ENCODE data around the gene SPOCK2. TPM values are rescaled to one million over a fixed set of nuclear protein-coding genes. Genes with fewer than 3 reads are reported as not detected.

SPOCK2 gene
- total and polyA plus RNA-seq, 9 donors = 1.4 to 77.7 (median 8.7) TPM

GRCh38 chr10:72048450-72049124 is 39.8 kb downstream of the SPOCK2 start:
- Histone ChIP-seq H3K4me1 (ENCODE audit: insufficient read depth) (peaks cover 5% of the 10 kb centered on the region), H3K27ac (no peak overlapping the region), H3K9me3 (no peaks in the 10 kb centered on the region), H3K4me3 (no peak overlapping the region), H3K27me3 (no peaks in the 10 kb centered on the region), H3K36me3 (no peaks in the 10 kb centered on the region)
- WGBS, 3 donors = 26 to 29% (median 28%) methylated on average over 12 of the region's 12 CpGs
- peak; percentile 90 to 97 (median 96) for DNase-seq
- peak; percentile 96 to 100 (median 100) for TF ChIP-seq CTCF (IDR thresholded peaks at IDR 0.05)
- TF ChIP-seq EP300 (IDR thresholded peaks at IDR 0.05) = no peak
- peak; percentile 33 for TF ChIP-seq POLR2A (IDR thresholded peaks at IDR 0.05)
- intact Hi-C loops (cut with DNase I) = loop anchor here (5.0 kb wide), 1 partner anchor 289 kb away; no protein-coding TSS in a partner anchor

DNA sequence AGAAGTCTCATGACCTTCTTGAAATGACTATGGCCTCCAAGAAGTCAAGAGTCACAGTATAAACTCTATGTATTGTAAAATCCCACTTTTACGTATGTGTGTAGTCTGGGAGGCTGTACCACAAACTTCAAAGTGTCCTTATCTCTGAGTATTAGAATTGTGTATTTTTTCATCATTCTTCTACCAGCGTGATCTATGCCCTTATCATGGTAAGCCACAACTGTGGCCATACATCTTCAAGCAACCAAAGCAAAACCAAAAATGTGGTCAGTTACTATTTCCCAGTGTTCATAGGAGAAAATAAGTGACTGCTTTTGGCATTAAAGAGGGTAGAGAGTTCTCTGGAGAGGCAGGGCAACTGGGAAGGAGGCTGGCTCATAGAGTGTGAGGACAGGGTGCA is 42.8 kb downstream of the SPOCK2 start:
- no peaks in the 10 kb centered on the region for H3K27me3 ChIP-seq
- intact Hi-C loops (cut with DNase I) = loop anchor here (2.0 to 5.0 kb wide), 2 partner anchors 89 to 292 kb away; no protein-coding TSS in a partner anchor
- H3K36me3 ChIP-seq = no peaks in the 10 kb centered on the region
- no peak overlapping the region for H3K4me3 ChIP-seq
- H3K27ac ChIP-seq = no peak overlapping the region
- peaks cover 2% of the 10 kb centered on the region for H3K4me1 ChIP-seq (ENCODE audit: insufficient read depth)
- no peak for DNase-seq
- no peaks in the 10 kb centered on the region for H3K9me3 ChIP-seq
- TF ChIP-seq POLR2A (IDR thresholded peaks at IDR 0.05) = no peak
- no peak for TF ChIP-seq EP300 (IDR thresholded peaks at IDR 0.05)
- no peak for TF ChIP-seq CTCF (IDR thresholded peaks at IDR 0.05)
- WGBS, 3 donors = 77 to 82% (median 82%) methylated on average over 2 of the region's 2 CpGs

- peak overlapping the region; percentile 24 to 55 for H3K27ac ChIP-seq
- H3K36me3 ChIP-seq = no peaks in the 10 kb centered on the region
- TF ChIP-seq EP300 (IDR thresholded peaks at IDR 0.05) (no peak), POLR2A (IDR thresholded peaks at IDR 0.05) (no peak), CTCF (IDR thresholded peaks at IDR 0.05) (peak in 2 of 3 donors; percentile 31 to 61)
- no peak overlapping the region for H3K4me3 ChIP-seq
- intact Hi-C loops (cut with DNase I) = loop anchor here (2.0 to 5.0 kb wide), 3 partner anchors 88 to 293 kb away; no protein-coding TSS in a partner anchor
- no peaks in the 10 kb centered on the region for H3K4me1 ChIP-seq (ENCODE audit: insufficient read depth)
- no peaks in the 10 kb centered on the region for H3K9me3 ChIP-seq
- DNase-seq = peak in 4 of 5 donors; percentile 64 to 77 (median 69)
- 57 to 74% (median 63%) methylated on average over 17 of the region's 17 CpGs for WGBS, 3 donors
- no peaks in the 10 kb centered on the region for H3K27me3 ChIP-seq
These were observed 43.8 kb downstream of the SPOCK2 start for GRCh38 chr10:72044417-72045041.

DNA sequence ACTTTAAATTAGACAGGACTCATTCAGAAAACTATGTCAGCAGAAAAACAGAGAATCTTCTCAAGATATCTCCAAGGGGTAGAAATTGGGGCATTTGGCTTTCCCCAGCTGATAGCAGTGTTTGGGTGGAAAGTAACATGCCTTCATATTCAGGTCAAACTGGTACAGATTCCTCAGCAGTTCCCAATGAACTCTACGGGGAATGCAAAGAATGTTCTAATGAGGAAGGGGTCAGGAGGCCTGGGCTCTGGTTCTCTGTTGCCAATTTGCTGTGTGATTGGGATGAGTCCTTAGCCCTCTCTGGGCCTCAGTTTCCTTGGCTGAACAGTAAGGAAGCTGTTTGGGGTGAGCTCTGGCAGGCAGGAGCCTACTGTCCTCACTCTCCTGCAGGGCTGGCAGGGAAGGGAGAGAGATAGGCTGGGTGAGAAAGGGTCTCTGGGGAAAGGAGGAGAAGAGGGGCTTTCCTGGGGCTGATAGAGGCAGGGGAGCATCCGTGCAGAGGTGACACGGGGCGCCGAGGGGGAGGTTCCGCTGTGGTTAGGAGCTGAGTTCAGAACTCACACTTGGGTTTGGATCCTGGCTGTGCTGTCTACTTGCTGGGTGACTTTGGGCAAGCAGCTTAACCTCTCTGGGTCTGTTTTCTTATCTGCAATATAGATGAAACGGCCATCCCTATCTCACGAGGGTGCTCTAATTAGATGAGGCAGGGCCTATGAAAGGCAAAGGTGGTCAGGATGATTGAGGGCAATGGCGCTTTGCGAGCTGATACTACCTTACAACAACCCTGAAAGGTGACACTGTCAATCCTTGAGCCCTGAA is 45.1 kb downstream of the SPOCK2 start:
- TF ChIP-seq CTCF (IDR thresholded peaks at IDR 0.05) (no peak), EP300 (IDR thresholded peaks at IDR 0.05) (no peak), POLR2A (IDR thresholded peaks at IDR 0.05) (no peak)
- Histone ChIP-seq H3K27ac (no peak overlapping the region), H3K27me3 (no peaks in the 10 kb centered on the region), H3K4me1 (ENCODE audit: insufficient read depth) (peaks cover 11% of the 10 kb centered on the region), H3K4me3 (no peak overlapping the region), H3K9me3 (no peaks in the 10 kb centered on the region), H3K36me3 (no peaks in the 10 kb centered on the region)
- WGBS, 3 donors = 79 to 81% (median 81%) methylated on average over 10 of the region's 10 CpGs
- intact Hi-C loops (cut with DNase I) = loop anchor here in 2 of 4 donors (2.0 to 5.0 kb wide), 2 partner anchors 91 to 146 kb away; no protein-coding TSS in a partner anchor
- DNase-seq = no peak
